ENCODE results near the gene NPIPB6. TPM values are rescaled to one million over a fixed set of nuclear protein-coding genes. Genes with fewer than 3 reads are reported as not detected.

Gene NPIPB6
- total RNA-seq, 1 donor from 2014 or later, result 2.0 TPM

- Mint-ChIP-seq H3K36me3 (no peaks in the 10 kb centered on the region), H3K9me3 (no peaks in the 10 kb centered on the region), H3K27me3 (no peaks in the 10 kb centered on the region), H3K27ac (peak overlapping the region; percentile 84), H3K4me1 (ENCODE audit: unreplicated experiment) (peaks cover 6% of the 10 kb centered on the region), H3K4me3 (no peak overlapping the region)
- no peak for TF ChIP-seq CTCF (conservative IDR thresholded peaks at IDR 0.05)
- DNase-seq (ENCODE audit: extremely low spot score, unreplicated experiment), result no peak
Observed at GRCh38 chr16:28324887-28325279, 38.4 kb downstream of the NPIPB6 start.

GRCh38 chr16:28324235-28324886, 38.9 kb downstream of the NPIPB6 start:
- H3K4me1 Mint-ChIP-seq (ENCODE audit: unreplicated experiment), result peaks cover 6% of the 10 kb centered on the region
- H3K27me3 Mint-ChIP-seq, result no peaks in the 10 kb centered on the region
- no peak for TF ChIP-seq CTCF (conservative IDR thresholded peaks at IDR 0.05)
- H3K4me3 Mint-ChIP-seq, result no peak overlapping the region
- H3K27ac Mint-ChIP-seq, result peak overlapping the region; percentile 84
- no peak for DNase-seq (ENCODE audit: extremely low spot score, unreplicated experiment)
- H3K36me3 Mint-ChIP-seq, result peaks cover 3% of the 10 kb centered on the region
- H3K9me3 Mint-ChIP-seq, result no peaks in the 10 kb centered on the region

GRCh38 chr16:28321700-28322411, 41.5 kb downstream of the NPIPB6 start:
- Mint-ChIP-seq H3K27me3 (no peaks in the 10 kb centered on the region), H3K27ac (no peak overlapping the region), H3K4me1 (ENCODE audit: unreplicated experiment) (peaks cover 2% of the 10 kb centered on the region), H3K4me3 (no peak overlapping the region), H3K9me3 (no peaks in the 10 kb centered on the region), H3K36me3 (peaks cover 7% of the 10 kb centered on the region)
- peak; percentile 81 for TF ChIP-seq CTCF (conservative IDR thresholded peaks at IDR 0.05)
- DNase-seq (ENCODE audit: extremely low spot score, unreplicated experiment), result no peak

GRCh38 chr16:28320741-28321140, 42.6 kb downstream of the NPIPB6 start:
- Mint-ChIP-seq H3K9me3 (no peaks in the 10 kb centered on the region), H3K27me3 (no peaks in the 10 kb centered on the region)
- TF ChIP-seq CTCF (conservative IDR thresholded peaks at IDR 0.05), result no peak

GRCh38 chr16:28320023-28320561, 43.2 kb downstream of the NPIPB6 start:
- Mint-ChIP-seq H3K4me3 (no peak overlapping the region), H3K4me1 (ENCODE audit: unreplicated experiment) (no peaks in the 10 kb centered on the region), H3K9me3 (no peaks in the 10 kb centered on the region), H3K36me3 (peaks cover 7% of the 10 kb centered on the region), H3K27me3 (no peaks in the 10 kb centered on the region), H3K27ac (no peak overlapping the region)
- no peak for TF ChIP-seq CTCF (conservative IDR thresholded peaks at IDR 0.05)
- no peak for DNase-seq (ENCODE audit: extremely low spot score, unreplicated experiment)

More at GRCh38 chr16:28320741-28321140, 42.6 kb downstream of the NPIPB6 start:
- H3K36me3 Mint-ChIP-seq, result peaks cover 7% of the 10 kb centered on the region
- no peak for DNase-seq (ENCODE audit: extremely low spot score, unreplicated experiment)
- no peak overlapping the region for H3K27ac Mint-ChIP-seq
- no peak overlapping the region for H3K4me3 Mint-ChIP-seq
- H3K4me1 Mint-ChIP-seq (ENCODE audit: unreplicated experiment), result no peaks in the 10 kb centered on the region
